SK-N-SH (cell line): Measurements from ENCODE around the gene MB21D2.

Experiments used
- MXI1 ChIP-seq: IDR thresholded peaks from 2 replicates; pipeline ENCODE4 v1.6.1; 2012; ENCODE audit warnings: mild to moderate bottlenecking, low read depth, low read length, improper control_type of control experiment
- TCF12 ChIP-seq: IDR thresholded peaks from 2 replicates; pipeline ENCODE4 v1.4.0; 2012

GRCh38 chr3:192917028-192917403 lies 640 bp downstream of the MB21D2 start:
- TF ChIP-seq MXI1, result no peak
- TF ChIP-seq TCF12, result no peak
